ENCODE data around the gene SLC4A8.

Gene SLC4A8

DNA sequence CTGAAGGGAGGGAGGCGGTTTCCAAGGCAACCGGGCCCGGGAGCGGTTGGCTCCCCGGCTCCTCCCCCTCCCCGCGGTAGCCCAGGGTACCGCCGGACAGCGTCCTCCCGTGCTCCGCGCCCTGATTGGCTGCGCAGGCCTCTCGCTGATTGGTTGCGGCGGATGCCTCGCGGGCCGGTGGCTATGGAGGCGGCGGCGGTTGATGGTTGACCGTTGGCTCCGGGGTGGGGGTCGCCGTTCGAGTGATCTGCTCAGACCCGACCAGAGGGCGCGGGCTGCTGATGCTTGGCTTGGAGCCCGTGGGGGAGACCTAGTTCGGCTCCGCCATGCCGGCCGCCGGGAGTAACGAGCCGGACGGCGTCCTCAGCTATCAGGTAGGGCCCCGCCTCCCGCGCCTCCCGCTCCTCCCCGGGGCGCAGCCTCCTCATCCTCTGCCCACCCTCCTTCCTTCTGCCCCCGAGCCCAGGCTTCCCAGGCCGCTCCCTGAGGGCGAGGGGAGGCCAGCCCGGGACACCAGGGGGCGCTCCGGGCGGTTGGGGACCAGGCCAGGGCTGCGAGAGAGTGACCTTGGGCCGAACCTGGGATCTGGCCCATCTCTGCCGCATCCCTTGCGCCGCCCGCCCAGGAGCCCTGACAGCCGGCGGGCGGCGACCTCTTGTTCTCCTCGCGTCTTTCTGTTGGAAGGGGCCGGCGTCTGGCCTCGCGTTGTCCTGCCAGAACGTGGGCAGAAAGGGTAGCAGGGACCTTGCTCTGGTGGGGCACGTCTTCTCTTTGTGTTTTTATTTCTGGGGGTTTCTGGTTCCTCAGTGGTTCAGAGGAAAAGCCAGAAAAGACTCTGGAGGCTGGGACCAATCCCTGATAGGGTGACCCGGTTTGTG lies at the start of gene SLC4A8:
TSS of gene SLC4A8 (plus strand) at position 170 of the 878 bp plus-strand sequence. CDS start at position 327, 157 bp downstream.
- peak; percentile 90 to 99 for DNase-seq

DNA sequence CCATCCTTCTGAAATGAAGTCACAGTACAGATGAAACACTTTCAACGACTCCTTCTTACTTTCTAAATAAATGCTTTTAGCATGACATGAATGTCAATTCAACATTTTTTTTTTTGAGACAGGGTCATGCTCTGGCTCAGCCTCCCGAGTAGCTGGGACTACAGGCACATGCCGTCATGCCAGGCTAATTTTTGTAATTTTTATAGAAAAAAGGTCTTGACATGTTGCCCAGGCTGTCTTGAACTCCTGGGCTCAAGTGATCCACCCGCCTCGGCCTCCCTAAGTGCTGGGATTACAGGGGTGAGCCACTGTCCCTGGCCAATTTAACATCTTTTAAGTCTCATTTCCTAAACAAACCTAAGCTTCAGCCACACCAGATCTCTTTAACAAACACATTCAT lies 49.8 kb upstream of the SLC4A8 start:
- no peak for DNase-seq

DNA sequence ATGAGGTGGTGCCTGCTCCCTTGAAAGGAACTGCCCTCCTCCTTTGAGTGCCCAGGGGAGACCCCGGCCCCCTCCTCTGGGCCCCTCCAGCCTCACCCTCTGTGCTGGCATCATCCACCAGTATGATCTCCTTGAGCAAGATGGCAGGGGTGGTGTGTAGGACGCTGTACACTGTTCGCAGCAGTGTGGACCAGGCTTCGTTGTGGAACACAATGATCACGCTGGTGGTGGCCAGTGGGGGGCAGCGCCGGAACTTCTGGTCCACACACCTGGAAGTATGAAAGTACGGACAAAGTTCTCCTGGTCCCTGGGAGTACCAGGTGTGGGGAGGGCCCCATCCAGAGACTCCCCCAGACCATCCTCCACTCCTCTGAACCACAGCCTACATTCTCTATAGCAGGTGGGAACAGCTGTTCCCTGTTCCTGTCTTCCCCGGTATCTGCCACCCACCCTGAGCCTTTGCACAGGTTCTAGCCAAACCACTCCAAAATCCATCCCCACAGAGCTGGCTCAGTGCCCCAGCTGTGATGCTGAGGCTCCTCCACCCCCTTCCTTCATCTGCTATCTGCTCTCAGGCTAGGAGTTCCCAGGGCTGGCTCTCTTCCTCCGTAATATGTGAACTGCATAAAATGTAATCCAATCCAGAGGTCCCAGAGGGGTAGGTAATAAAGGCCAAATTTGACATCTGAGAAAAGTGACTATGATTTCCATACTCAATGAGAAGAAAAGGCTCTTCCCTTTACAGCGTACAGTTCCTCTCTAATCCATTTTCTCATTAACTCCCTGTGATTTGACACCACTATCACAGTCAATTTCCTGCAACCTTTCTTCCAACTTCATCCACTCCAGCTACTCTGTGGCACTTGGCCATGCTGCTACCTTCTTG lies 47.3 kb upstream of the SLC4A8 start:
- peak; percentile 37 to 51 for DNase-seq

DNA sequence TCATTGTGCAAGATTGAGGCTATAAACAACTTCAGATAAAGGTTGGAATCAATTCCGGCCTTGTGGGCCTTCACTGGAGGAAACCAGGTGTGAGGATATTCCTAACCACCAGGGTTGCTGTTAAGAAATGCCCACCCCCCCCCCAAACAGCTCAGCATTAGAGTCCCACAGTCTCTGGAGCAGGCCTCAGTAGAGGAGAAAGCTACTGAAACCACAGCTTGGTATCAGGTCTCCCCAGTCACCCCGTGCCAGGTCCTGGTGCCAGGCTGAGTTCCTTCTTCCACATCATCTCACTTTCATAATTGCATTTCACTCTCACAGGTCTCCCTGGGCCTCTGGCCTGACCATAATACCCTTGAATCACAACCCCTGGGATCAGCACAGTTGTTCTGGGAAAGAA lies 45.9 kb upstream of the SLC4A8 start:
- no peak for DNase-seq

DNA sequence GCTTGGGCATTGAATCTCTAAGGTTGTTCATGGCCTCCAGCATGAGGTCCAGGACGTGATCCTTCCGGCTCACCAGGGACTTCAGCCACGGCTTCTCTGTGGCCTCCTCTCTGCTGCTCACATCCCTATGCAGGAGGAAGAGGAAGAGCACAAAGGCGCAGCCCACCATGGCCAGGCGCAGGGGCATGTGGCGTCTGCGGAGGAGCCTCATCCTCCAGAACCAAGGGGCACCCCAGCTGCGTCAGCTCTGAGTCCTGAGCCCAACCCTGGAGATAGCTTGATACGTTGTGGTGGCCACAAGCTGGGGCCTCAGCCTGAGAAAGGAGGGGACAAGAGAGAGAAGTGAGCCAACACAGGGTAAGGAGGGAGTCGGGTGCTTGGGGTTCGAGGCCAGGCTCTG lies 45.1 kb upstream of the SLC4A8 start:
- no peak for DNase-seq

DNA sequence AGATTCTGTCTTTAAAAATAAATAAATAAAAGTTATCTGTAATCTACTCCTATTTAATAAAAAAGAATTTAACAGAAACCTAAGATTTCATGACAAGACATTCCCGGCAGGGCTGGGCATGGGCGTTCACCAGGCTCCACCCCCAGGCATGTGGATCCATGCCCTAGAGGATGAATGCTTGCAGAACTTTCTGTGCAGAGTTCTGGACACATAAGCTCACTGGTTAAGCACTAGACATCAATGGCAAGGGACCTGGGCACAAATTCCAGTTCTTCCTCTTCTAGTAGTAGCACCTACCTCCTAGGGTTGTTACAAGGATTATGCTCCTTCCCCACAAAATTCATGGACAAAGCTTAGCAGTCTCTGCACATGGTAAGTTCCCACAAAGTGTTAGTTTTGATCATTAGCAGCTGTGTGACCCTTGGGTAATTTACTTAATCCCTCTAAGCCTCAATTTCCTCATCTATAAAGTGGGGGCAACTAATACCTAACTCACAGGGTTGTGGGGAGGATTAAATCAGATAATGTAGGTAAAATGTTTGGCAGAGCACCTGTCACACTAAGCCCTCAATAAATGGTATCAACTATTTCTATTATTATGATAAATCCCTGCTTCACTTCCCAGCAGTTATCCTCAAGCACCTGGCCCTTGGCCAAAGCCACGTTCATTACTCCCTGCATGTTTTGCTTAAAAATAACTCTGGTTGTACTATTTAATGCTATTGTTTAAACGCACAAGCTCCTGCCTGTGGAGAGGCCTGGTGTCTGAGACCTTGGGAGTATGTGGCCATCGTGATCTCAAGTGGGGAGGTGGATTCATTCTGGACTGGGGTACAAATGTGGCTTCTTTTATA lies 43.2 kb upstream of the SLC4A8 start:
- no peak for DNase-seq

DNA sequence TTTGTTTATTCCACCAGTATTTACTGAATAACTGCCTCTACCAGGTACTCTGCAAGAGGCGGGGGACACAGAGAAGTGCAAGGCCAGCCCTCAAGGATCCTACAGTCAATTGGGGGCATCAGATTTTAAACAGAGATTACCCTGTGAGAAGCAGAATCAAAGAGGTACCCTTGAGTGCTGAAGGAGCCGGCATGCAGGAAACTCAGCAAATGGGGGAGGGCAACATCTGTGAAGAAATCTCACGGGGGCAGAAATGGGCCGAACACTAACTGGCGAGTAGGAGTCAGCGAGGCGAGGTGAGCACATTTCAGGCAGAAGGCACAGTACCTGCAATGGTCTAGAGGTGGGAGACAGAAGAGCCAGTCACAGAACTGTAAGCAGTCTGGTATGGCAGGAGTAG lies 42.5 kb upstream of the SLC4A8 start:
- no peak for DNase-seq

DNA sequence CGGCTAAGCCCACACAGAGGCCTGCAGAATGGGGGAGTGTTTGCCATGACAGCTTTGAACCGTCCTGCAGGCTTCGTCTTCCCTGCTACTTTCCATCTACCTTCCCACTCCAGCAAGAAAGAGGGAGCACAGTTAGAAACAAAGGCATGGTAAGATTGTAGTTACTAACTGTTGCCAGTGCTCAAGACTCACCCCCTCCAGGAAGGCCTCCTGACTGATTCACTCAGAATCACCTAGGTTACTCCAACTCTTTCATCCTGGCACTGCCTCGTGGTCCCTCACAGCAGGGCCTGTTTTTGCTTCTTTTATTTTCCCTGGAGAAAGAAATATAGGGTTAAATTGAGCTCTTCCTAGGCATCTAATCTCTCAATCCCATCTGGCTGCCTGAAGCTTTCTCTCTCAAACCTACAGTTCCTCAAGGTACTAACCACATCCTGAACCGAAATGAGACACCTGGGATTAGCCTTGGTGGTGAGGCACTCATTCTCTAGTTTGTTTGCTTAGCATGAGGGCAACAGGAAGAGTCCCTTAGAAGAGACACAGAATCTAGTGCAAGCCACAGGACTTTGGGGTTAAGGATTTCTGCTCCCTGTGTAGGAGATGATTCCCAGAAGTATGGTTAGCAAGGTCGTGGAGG lies 41.2 kb upstream of the SLC4A8 start:
- no peak for DNase-seq

DNA sequence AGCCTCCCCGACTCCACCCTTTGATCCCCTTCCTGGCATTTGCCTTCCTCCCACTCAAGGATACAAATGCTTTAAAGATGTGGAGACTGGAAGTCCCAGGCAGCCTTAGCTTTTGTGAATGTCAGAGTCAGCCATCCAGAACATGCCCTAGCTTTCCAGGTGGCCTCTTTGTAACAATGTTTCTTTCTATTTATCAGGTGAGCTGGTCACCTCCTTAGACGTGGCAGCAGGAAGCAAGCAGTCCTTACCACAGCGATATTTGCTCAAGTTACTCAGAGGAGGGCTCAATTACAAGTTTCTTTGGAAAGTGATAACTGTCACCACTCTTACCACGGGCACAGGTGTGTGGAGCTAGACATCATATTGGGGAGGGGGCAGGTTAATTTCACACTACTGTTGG lies 38.3 kb upstream of the SLC4A8 start:
- peak in 1 of 2 experiments; percentile 15 for DNase-seq

DNA sequence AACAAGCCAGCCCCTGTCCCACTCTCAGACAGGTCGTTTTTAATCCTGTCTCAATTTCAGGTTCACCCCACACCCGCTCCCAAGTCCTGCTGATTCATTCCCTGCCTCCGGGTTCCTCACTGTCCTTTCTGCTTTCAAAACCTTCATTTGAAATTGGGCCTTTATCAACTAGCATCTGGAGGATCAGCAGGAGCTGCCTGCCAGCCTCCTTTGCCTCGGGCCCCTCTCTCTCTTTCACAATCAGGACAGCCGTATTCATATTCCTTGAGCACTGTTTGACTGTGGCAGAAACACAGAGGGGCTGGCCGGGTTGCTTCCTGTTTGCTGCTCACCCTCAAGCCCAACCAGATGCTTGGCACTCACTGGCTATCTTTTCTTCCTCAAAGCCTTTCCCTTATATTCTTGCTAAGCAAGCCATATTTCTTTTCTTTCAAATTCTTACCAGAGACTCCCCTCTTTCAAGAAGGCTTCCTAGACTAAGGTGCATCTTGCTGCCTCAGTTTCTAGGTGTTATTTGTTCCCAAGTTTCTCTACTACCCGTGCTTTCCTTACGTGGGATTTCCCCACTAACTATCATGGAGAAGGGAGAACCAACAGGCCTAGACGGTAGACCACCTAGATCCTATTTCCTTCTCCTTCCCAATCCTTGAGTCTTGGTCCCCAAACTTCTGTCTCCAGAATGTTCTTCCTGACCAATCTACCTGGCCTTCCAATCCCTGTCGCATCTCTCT lies 36.4 kb upstream of the SLC4A8 start:
- DNase-seq, result no peak

DNA sequence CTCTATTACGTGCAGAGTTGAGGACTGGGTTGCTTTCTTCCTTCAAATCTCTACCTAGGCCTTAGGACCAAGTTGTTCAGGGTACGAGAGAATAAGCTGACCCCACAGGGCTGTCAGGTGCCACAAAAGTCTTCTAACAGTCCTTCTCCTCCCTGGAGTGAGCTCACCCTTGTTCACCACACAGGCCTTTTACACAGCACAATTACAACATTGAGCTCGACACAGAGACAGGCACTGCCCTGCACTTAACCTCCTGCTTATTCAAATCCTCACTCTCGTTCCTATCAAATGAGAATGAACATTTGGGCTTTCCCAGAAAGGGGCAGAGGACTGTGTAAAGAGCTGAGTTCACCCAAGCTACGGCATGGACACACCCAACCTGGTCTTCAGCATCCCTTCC lies 35.8 kb upstream of the SLC4A8 start:
- no peak for DNase-seq

DNA sequence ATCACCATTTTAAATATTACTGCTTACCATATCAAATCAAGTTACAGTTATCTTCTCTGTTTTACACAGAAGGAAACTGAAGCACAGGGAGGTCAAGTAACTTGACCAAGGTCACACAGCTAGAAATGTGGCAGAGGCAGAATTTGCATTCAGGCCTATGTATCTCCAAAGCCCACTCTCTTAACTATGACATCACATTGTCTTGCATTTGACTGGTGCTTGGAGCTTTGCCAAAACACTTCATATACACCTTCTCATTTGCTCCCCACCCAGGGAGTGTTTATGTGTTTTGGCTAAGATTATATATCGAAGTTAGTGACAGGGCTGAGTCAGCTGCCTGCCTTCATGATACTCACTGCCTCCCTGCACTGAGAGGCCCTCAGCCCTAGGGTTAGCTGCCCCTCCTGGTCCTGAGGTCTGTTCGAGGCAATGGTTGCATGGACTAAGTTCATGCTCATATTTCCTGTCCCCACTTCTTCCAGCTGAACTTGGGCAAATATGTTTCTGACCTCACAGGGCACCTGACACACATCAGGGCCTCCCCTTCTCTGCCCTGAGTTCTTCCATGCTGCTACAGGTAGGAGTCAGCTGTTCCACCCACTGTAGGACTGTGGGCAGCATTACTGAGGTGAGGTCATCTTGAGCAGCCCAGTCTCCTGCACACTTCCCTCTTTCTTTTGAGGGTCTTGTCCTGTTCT lies 35.2 kb upstream of the SLC4A8 start:
- DNase-seq, result no peak

DNA sequence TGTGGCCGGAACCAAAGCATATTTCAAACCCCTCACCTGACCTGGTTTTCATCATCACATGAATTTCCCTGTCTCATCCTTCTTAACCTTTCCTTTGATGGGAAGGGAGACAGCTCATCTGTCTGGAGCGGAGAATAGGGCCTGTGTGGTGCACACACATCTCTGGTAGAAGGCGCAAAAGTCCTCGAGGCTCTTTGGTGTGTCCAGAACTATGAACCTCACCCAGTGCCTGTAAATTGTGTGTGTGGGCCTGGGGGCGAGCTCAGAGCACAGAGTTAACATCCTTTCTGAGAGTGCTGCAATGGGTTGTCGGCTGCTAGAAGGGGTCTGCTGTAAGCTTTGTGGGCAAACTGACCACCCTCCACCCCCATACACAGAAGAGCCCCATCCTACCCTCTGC lies 34.2 kb upstream of the SLC4A8 start:
- DNase-seq, result no peak

DNA sequence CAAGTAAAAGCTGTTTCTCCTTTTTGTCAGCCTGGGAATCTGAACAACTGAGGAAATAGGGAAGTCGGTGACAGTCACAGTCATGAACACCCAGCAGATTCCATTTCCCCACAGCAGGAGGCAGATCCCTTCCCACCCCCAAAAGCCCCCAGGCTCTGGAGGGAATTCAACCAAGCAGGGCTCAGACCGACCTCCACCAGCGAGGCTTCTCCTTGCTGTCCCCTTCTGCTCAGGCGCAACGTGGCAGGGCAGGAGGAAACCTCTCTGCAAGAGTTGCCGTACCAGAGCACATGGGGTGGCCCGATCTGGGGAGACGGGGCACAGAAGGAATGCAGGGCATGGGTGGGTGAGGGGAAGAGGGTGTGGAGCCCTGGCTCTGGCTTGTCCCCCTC lies 33.7 kb upstream of the SLC4A8 start:
- DNase-seq, result no peak

DNA sequence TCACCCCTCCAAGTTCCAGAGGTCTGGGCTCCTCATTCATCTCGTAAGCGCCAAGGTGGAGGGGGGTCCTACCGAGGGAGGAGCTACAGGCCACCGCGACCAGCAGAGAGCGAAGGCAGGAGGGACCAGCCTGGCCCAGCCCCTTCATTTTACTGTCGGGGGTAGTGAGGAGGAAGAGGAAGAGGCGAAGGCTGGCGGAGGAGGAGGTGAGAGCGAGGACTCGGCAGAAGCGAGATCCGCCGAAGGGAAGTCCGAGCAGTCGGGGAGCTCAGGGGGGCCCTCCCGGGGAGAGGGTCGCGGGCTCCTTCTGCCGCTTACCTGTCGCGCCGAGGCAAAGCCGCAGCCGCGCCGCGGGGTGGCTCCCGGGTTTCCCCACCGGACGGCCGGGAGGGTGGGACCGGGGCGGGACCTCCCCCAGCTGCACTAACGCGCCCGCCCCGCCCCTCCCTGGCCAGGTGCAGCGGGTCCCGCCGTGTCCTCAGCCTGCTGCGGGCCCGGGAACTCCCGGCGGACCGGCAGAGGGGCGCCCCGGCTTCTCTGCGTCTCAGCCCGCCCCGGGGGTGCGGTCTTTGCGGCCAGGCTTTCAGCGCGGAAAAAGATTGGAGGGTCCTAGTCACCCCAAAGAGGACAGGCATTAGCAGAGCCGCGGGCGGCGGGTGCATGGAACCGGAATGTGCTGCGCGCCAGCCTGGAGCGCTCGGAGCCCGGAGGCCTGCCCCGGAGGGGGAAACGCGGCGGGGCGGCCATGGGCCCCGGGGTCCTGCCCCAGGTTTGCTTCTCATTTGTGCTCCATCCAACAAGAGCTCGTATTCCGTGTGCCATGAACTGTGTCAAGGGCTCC lies 33.1 kb upstream of the SLC4A8 start, which contains the start of gene GALNT6:
TSS of gene GALNT6 (minus strand) at position 124 of the 841 bp plus-strand sequence. CDS start 11,625 bp downstream, outside the sequence.
- peak; percentile 59 to 87 for DNase-seq

DNA sequence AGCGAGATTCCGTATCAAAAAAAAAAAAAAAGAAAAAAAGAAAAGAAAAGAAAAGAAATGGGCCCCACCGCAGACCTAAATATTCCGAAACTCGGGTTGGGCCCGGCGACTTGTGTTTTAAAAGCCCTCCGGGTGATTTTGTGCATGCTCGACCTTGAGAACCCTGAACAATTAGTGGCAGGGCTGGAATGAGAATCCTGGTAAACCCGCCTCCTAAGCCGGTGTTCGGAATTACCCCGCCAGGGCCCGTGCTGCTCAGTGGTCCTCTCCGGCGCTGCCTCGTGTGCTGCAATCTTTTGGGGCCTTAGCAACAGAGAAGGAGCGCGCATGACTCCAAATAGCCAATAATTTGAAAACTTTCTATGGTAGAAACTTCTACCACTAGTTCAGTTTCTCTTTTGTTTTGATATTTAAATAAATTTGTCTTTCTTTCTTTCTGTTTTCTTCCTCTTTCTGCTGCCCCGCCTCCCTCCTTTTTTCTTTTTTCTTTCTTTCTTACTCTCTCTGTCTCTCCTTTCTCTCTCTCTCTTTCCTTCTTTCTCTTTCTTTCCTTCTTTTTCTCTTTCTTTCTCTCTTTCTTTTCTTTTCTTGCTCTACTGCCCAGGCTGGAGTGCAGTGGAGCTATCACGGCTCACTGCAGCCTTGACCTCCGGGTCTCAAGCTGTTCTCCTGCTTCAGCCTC lies 31.9 kb upstream of the SLC4A8 start:
- DNase-seq, result peak in 1 of 2 experiments; percentile 17

DNA sequence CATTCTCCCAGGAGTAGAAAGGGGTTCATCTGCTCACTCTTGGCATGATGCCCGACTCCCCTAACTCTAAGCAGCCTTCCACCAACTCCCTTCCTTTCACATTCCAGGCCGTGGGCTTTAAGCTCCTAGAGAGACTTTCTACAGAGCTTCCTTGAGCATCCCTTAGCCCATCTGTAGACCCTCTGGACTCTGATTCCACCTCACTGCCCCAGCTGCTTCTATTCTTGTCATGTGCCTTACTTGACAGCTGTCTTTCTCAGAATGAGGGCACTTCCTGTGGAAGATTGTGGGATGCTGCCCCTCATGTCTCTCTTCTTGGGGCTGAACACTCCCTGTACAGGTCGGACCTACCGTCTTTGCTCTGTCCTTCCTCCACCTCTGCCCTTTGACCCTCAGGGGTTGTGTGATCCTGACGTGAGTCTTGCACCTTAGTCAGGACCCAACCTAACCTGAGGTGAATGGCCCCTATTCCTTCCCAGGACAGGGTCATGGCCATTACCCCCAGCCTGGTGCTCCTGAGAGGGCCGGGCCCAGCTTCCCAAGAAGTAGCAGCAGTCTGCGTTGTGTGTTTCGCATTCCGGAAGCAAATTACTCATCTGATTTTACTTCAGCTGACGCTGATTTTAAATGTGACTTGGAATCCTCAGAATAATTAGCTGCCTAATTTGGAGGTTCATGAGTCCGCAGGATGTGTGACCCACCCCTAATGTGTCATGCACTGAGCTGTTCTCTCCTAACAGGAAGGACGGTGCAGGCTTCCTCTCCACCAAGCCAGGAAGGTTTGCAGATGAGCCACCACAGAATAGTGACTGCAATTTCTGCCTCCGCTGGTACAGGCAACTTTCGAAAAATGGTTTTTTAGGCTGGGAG lies 30.7 kb upstream of the SLC4A8 start:
- no peak for DNase-seq
